ENCODE data around the gene BMAL2.

The BMAL2 gene

GRCh38 chr12:27343255-27344000, 10.8 kb downstream of the BMAL2 start:
- Histone ChIP-seq H3K36me3 (ENCODE audit: insufficient read depth, insufficient read length, low read length) (no peaks in the 10 kb centered on the region), H3K27me3 (ENCODE audit: insufficient read depth, insufficient read length) (no peaks in the 10 kb centered on the region), H3K4me1 (ENCODE audit: insufficient read depth, insufficient read length) (no peaks in the 10 kb centered on the region), H3K9ac (ENCODE audit: insufficient read length, low read depth) (no peak overlapping the region), H3K9me3 (ENCODE audit: insufficient read depth, low read length) (no peaks in the 10 kb centered on the region), H3K4me3 (ENCODE audit: insufficient read length, low read depth) (no peak overlapping the region)
- TF ChIP-seq ZNF274 (IDR thresholded peaks at IDR 0.05; ENCODE audit: low read depth, low read length), result no peak
- TF ChIP-seq SUZ12 (IDR thresholded peaks at IDR 0.05; ENCODE audit: extremely low read depth, insufficient read depth, insufficient read length), result no peak
- DNase-seq (ENCODE audit: low read depth, low spot score), result no peak

- Histone ChIP-seq H3K4me3 (ENCODE audit: insufficient read length, low read depth) (no peak overlapping the region), H3K36me3 (ENCODE audit: insufficient read depth, insufficient read length, low read length) (no peaks in the 10 kb centered on the region), H3K4me1 (ENCODE audit: insufficient read depth, insufficient read length) (no peaks in the 10 kb centered on the region), H3K9me3 (ENCODE audit: insufficient read depth, low read length) (no peaks in the 10 kb centered on the region), H3K27me3 (ENCODE audit: insufficient read depth, insufficient read length) (no peaks in the 10 kb centered on the region), H3K9ac (ENCODE audit: insufficient read length, low read depth) (no peak overlapping the region)
- no peak for DNase-seq (ENCODE audit: low read depth, low spot score)
- TF ChIP-seq SUZ12 (IDR thresholded peaks at IDR 0.05; ENCODE audit: extremely low read depth, insufficient read depth, insufficient read length) (no peak), YY1 (IDR thresholded peaks at IDR 0.05; ENCODE audit: insufficient read depth, insufficient read length) (no peak), ZNF274 (IDR thresholded peaks at IDR 0.05; ENCODE audit: low read depth, low read length) (no peak)
Observed at GRCh38 chr12:27344246-27344645, 11.6 kb downstream of the BMAL2 start.

GRCh38 chr12:27344760-27345159, 12.1 kb downstream of the BMAL2 start:
- no peak for DNase-seq (ENCODE audit: low read depth, low spot score)
- Histone ChIP-seq H3K9me3 (ENCODE audit: insufficient read depth, low read length) (no peaks in the 10 kb centered on the region), H3K9ac (ENCODE audit: insufficient read length, low read depth) (no peak overlapping the region), H3K27me3 (ENCODE audit: insufficient read depth, insufficient read length) (no peaks in the 10 kb centered on the region), H3K4me1 (ENCODE audit: insufficient read depth, insufficient read length) (no peaks in the 10 kb centered on the region), H3K4me3 (ENCODE audit: insufficient read length, low read depth) (no peak overlapping the region), H3K36me3 (ENCODE audit: insufficient read depth, insufficient read length, low read length) (no peaks in the 10 kb centered on the region)
- TF ChIP-seq ZNF274 (IDR thresholded peaks at IDR 0.05; ENCODE audit: low read depth, low read length) (no peak), SUZ12 (IDR thresholded peaks at IDR 0.05; ENCODE audit: extremely low read depth, insufficient read depth, insufficient read length) (no peak)

DNA sequence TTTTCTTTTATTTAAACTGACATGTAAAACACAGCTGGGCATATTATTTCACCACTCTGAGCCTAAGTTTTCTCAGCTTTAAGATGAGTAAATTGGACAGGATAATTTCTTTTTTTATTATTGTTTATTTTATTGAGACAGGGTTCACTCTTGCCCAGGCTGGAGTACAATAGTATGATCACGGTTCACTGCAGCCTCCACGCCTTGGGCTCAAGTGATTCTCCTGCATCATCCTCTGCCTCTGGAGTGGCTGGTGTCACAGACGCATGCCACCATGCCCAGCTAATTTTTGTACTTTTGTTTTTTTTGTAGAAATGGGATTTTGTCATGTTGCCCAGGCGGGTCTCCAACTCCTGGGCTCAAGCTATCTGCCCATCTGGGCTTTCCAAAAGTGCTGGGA, 12.7 kb downstream of the BMAL2 start:
- Histone ChIP-seq H3K9me3 (ENCODE audit: insufficient read depth, low read length) (no peaks in the 10 kb centered on the region), H3K27me3 (ENCODE audit: insufficient read depth, insufficient read length) (no peaks in the 10 kb centered on the region), H3K9ac (ENCODE audit: insufficient read length, low read depth) (no peak overlapping the region), H3K4me1 (ENCODE audit: insufficient read depth, insufficient read length) (no peaks in the 10 kb centered on the region), H3K4me3 (ENCODE audit: insufficient read length, low read depth) (no peak overlapping the region), H3K36me3 (ENCODE audit: insufficient read depth, insufficient read length, low read length) (no peaks in the 10 kb centered on the region)
- DNase-seq (ENCODE audit: low read depth, low spot score), result no peak
- TF ChIP-seq ZNF274 (IDR thresholded peaks at IDR 0.05; ENCODE audit: low read depth, low read length), result no peak

DNA sequence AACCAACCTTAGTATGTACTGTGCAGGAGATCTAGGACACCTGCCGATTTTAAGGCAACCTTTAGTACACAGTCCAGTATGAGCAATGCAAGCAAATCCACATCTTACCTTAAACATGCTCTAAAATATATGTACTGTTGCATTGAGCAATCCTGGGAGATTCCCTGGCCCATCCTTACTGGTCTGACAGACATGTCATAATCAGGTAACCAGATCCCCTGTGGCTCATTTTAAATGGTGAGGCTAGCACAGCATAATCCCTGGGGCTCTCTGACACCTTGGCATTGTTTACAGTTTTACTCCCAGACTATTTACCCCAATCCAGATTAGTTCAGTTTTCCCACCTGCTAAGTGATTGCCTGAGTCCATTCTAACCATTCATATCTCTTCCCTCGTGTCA, 15.1 kb downstream of the BMAL2 start:
- DNase-seq (ENCODE audit: low read depth, low spot score), result no peak
- no peak for TF ChIP-seq SUZ12 (IDR thresholded peaks at IDR 0.05; ENCODE audit: extremely low read depth, insufficient read depth, insufficient read length)
- no peak for TF ChIP-seq ZNF274 (IDR thresholded peaks at IDR 0.05; ENCODE audit: low read depth, low read length)
- no peak for TF ChIP-seq YY1 (IDR thresholded peaks at IDR 0.05; ENCODE audit: insufficient read depth, insufficient read length)
- no peak overlapping the region for H3K4me3 ChIP-seq (ENCODE audit: insufficient read length, low read depth)
- H3K9me3 ChIP-seq (ENCODE audit: insufficient read depth, low read length), result no peaks in the 10 kb centered on the region
- H3K4me1 ChIP-seq (ENCODE audit: insufficient read depth, insufficient read length), result no peaks in the 10 kb centered on the region
- H3K27me3 ChIP-seq (ENCODE audit: insufficient read depth, insufficient read length), result no peaks in the 10 kb centered on the region
- no peaks in the 10 kb centered on the region for H3K36me3 ChIP-seq (ENCODE audit: insufficient read depth, insufficient read length, low read length)
- no peak overlapping the region for H3K9ac ChIP-seq (ENCODE audit: insufficient read length, low read depth)

DNA sequence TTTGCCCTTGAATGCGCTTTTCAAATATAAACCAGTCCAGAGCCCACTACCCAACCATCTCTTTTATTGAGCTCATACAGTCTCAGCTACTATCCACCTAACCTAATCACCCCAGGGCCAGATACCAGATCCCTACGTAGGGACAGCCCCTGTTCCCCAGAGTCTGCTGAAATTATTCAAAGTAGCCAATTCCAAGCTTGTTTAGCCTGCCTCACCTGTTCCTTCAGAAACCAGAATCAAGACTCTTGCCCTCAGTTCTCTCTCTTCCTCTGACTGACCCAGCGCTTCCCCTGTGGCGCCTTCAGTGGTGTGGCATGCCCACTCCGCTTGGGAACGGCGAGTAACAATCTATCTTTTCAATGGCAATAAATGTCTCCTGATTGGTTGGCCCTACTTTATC, 18.8 kb downstream of the BMAL2 start:
- Histone ChIP-seq H3K36me3 (ENCODE audit: insufficient read depth, insufficient read length, low read length) (no peaks in the 10 kb centered on the region), H3K9ac (ENCODE audit: insufficient read length, low read depth) (no peak overlapping the region), H3K9me3 (ENCODE audit: insufficient read depth, low read length) (no peaks in the 10 kb centered on the region), H3K4me1 (ENCODE audit: insufficient read depth, insufficient read length) (no peaks in the 10 kb centered on the region), H3K27me3 (ENCODE audit: insufficient read depth, insufficient read length) (no peaks in the 10 kb centered on the region), H3K4me3 (ENCODE audit: insufficient read length, low read depth) (no peak overlapping the region)
- no peak for TF ChIP-seq YY1 (IDR thresholded peaks at IDR 0.05; ENCODE audit: insufficient read depth, insufficient read length)
- TF ChIP-seq ZNF274 (IDR thresholded peaks at IDR 0.05; ENCODE audit: low read depth, low read length), result no peak
- no peak for TF ChIP-seq SUZ12 (IDR thresholded peaks at IDR 0.05; ENCODE audit: extremely low read depth, insufficient read depth, insufficient read length)
- no peak for DNase-seq (ENCODE audit: low read depth, low spot score)

GRCh38 chr12:27355486-27355885, 22.9 kb downstream of the BMAL2 start:
- no peak for TF ChIP-seq YY1 (IDR thresholded peaks at IDR 0.05; ENCODE audit: insufficient read depth, insufficient read length)
- TF ChIP-seq ZNF274 (IDR thresholded peaks at IDR 0.05; ENCODE audit: low read depth, low read length), result no peak
- no peak for TF ChIP-seq SUZ12 (IDR thresholded peaks at IDR 0.05; ENCODE audit: extremely low read depth, insufficient read depth, insufficient read length)
- Histone ChIP-seq H3K36me3 (ENCODE audit: insufficient read depth, insufficient read length, low read length) (no peaks in the 10 kb centered on the region), H3K4me1 (ENCODE audit: insufficient read depth, insufficient read length) (no peaks in the 10 kb centered on the region), H3K4me3 (ENCODE audit: insufficient read length, low read depth) (no peak overlapping the region), H3K9me3 (ENCODE audit: insufficient read depth, low read length) (no peaks in the 10 kb centered on the region), H3K9ac (ENCODE audit: insufficient read length, low read depth) (no peak overlapping the region), H3K27me3 (ENCODE audit: insufficient read depth, insufficient read length) (no peaks in the 10 kb centered on the region)
- DNase-seq (ENCODE audit: low read depth, low spot score), result no peak

All from NT2/D1 (cell line).